Measurements from ENCODE around the gene CREB1.
"Not testable (repeated sequence)": the region's sequence is repeated elsewhere in the genome, so short reads cannot be mapped to it uniquely, and the experiment has no call there.

CREB1 gene

DNA sequence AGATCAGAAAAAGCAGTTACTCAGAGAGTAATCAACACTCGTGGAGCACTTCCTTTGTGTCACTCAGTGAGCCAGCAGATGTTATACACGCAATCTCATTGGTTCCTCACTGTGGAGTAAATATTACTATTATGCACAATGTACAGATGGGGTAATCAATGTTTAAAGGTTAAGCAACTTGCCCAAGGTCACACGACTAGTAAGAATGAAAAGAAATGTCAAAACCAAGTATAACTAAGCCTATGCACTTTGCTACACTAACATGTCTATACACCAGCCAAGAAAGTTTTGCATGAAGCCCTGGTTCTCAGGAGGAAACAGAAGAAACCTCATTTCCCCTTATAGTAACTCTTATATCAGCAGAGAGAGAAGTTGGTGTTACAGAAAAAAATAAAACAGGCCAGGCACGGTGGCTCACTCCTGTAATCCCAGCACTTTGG lies 90.0 kb downstream of the CREB1 start:
- DNase-seq: no peak

DNA sequence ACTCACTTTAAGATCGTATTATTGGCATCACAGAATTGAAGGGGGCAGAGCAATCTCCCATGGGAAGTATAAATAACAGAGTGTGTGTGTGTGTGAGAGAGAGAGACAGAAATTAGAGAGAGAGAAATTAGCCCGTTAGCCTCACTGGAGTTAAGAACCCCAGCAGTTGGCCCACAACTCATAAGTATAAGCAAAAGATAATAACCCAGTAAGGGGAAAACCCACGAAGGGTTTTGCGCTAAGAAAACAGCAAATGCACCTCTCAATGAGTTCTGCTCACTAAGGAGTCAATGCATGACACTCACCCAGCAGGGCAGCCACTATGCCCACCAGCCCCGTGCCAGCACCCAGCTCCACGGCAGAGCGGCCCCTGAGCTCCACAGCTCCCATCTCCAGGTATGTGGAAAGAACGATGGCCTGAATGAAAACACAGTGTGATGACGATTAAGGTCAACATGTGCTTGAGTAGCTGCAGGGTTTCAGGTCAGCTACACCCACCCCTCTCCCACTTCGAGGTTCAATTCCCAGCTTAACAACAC lies 91.8 kb downstream of the CREB1 start:
- DNase-seq: no peak

- DNase-seq: no peak
Measured at GRCh38 chr2:207624185-207625013, 94.6 kb downstream of the CREB1 start.

GRCh38 chr2:207625014-207625907 lies 95.5 kb downstream of the CREB1 start, which contains the start of gene METTL21A:
Gene METTL21A, minus strand, starts transcription at chr2:207625394. Its CDS starts 1,019 bp downstream, at chr2:207624375.
- no peak for DNase-seq

- no peak for DNase-seq
Measured at GRCh38 chr2:207629553-207629952, 99.8 kb downstream of the CREB1 start.

DNA sequence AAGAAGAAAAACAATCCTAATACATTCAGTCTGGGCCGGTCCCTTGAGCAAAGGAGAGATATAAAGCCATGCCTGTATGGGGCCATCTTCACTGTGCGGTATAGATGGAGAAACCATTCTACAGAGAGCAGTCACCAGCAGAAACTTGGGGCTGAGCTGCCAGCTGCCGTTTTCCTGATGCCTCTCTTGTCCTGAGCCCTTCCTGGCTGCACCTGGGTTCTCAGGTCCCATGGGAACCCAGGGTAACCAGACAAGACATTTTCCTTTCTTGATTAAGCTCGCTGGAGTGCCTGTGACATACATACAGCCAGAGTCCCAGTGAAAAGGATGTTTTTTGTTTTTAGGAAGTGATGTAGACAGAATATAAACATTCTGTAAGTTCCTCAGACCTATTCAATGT lies 100.7 kb downstream of the CREB1 start:
- DNase-seq: no peak

GRCh38 chr2:207632575-207633493 lies 103.1 kb downstream of the CREB1 start:
- DNase-seq: no peak

- DNase-seq: no peak
Measured at GRCh38 chr2:207633686-207634085, 103.9 kb downstream of the CREB1 start.

- no peak for DNase-seq
Measured at GRCh38 chr2:207635468-207636200, 105.9 kb downstream of the CREB1 start.

GRCh38 chr2:207639288-207639687 lies 109.5 kb downstream of the CREB1 start:
- DNase-seq: not testable (repeated sequence)

DNA sequence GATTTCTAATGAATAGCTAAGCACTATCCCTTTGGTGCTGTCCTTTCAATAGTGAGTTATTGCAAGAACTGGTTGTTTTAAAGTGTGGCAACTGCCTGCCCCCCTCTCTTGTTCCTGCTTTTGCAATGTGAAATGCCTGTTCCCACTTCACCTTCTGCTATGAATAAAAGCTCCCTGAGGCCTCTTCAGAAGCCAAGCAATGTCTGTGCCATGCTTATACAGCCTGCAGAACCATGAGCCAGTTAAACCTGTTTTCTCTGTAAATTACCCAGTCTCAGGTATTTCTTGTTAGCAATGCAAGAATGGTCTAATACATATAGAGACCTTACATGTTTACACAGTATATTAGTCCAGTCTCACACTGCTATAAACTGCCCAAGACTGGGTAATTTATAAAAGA lies 110.4 kb downstream of the CREB1 start:
- no peak for DNase-seq

GRCh38 chr2:207640661-207641060 lies 110.9 kb downstream of the CREB1 start:
- DNase-seq: no peak

DNA sequence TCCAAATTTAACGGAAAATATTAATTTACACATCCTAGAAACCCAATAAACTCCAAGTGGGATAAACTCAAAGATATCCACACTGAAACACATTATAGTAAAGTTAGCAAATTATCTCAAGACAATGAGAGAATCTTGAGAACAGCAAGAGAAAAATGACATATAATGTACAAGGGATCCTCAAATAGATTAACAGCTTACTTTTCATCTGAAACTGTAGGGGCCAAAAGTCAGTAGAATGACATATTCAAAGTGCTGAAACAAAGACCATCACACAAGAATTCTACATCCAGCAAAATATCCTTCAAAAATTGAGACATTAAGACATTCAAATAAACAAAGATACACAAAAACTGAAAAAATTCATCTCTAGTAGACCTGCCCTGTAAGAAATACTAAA lies 114.1 kb downstream of the CREB1 start:
- no peak for DNase-seq

- not testable (repeated sequence) for DNase-seq
Measured at GRCh38 chr2:207646582-207646981, 116.8 kb downstream of the CREB1 start.
